NCI-H2081 treated with DMSO at 0.1 percent for 48 hours (cell line): Measurements from ENCODE around the gene NPIPB12.
"Not testable (repeated sequence)": the region's sequence is repeated elsewhere in the genome, so short reads cannot be mapped to it uniquely, and the experiment has no call there.

Experiments
- DNase-seq: peaks from one replicate; lab custom pipeline; 2025; lab: John Stamatoyannopoulos, UW

Gene NPIPB12

GRCh38 chr16:29506308-29506707 lies at the start of gene NPIPB12:
NPIPB12 (minus strand) TSS chr16:29506408.
- DNase-seq: not testable (repeated sequence)

- not testable (repeated sequence) for DNase-seq
These were observed 15.3 kb upstream of the NPIPB12 start for GRCh38 chr16:29521520-29521919.

- DNase-seq: not testable (repeated sequence)
These were observed 23.9 kb downstream of the NPIPB12 start for GRCh38 chr16:29482276-29482675.

- not testable (repeated sequence) for DNase-seq
These were observed 34.1 kb downstream of the NPIPB12 start for GRCh38 chr16:29472065-29472464.

- not testable (repeated sequence) for DNase-seq
These were observed 36.5 kb downstream of the NPIPB12 start for GRCh38 chr16:29469660-29470059.

GRCh38 chr16:29467654-29468366 lies 38.4 kb downstream of the NPIPB12 start:
- DNase-seq: not testable (repeated sequence)

GRCh38 chr16:29466904-29467303 lies 39.3 kb downstream of the NPIPB12 start:
- DNase-seq: not testable (repeated sequence)

- DNase-seq: not testable (repeated sequence)
These were observed 40.0 kb downstream of the NPIPB12 start for GRCh38 chr16:29465985-29466824.

GRCh38 chr16:29460647-29461030 lies 45.6 kb downstream of the NPIPB12 start:
- DNase-seq: not testable (repeated sequence)

- not testable (repeated sequence) for DNase-seq
These were observed 46.2 kb downstream of the NPIPB12 start, which contains the start of gene SULT1A4 for GRCh38 chr16:29459706-29460646. SULT1A4 (plus strand) TSS chr16:29459913; CDS start chr16:29461386, 1,473 bp downstream.

- not testable (repeated sequence) for DNase-seq
These were observed 48.5 kb downstream of the NPIPB12 start for GRCh38 chr16:29457660-29458059.

GRCh38 chr16:29454828-29455227 lies 51.4 kb downstream of the NPIPB12 start:
- not testable (repeated sequence) for DNase-seq

- DNase-seq: not testable (repeated sequence)
These were observed 51.9 kb downstream of the NPIPB12 start, which contains the start of the genes BOLA2 and SLX1B for GRCh38 chr16:29454269-29454668. BOLA2 (minus strand) TSS chr16:29454351; CDS start chr16:29454253, 98 bp downstream. SLX1B (plus strand) TSS chr16:29454533.

- DNase-seq: not testable (repeated sequence)
These were observed 52.5 kb downstream of the NPIPB12 start for GRCh38 chr16:29453754-29454153.
